Activated naive CD4-positive, alpha-beta T cell treated with anti-CD3 and anti-CD28 coated beads, Interleukin-2, amount 50 U/mL, for 24 hours (primary cell): Measurements from ENCODE around the gene SAMD3.
A peak's percentile ranks its signal among the peaks of the same experiment; 100 is the strongest.
"Not testable (repeated sequence)": the region's sequence is repeated elsewhere in the genome, so short reads cannot be mapped to it uniquely, and the experiment has no call there.

Source experiments
- H3K27ac Mint-ChIP-seq: one replicate; pipeline ENCODE4 v1.8.0; 2021; ENCODE audit warnings: mild to moderate bottlenecking, mixed read lengths
- H3K27me3 Mint-ChIP-seq: one replicate; pipeline ENCODE4 v1.8.0; 2021; ENCODE audit warnings: mixed read lengths
- H3K36me3 Mint-ChIP-seq: one replicate; pipeline ENCODE4 v1.8.0; 2021; ENCODE audit warnings: mixed read lengths
- H3K4me1 Mint-ChIP-seq: one replicate; pipeline ENCODE4 v1.8.0; 2021; ENCODE audit warnings: mixed read lengths
- H3K4me3 Mint-ChIP-seq: one replicate; pipeline ENCODE4 v1.8.0; 2021; ENCODE audit warnings: mild to moderate bottlenecking, mixed read lengths
- H3K9me3 Mint-ChIP-seq: one replicate; pipeline ENCODE4 v1.8.0; 2021; ENCODE audit warnings: mixed read lengths

The SAMD3 gene

GRCh38 chr6:130222775-130223174, at the start of gene SAMD3:
TSS of gene SAMD3 (minus strand) at chr6:130222951. CDS start at chr6:130215273, 7,678 bp downstream.
- Mint-ChIP-seq H3K4me3 (peak within 1 kb of the TSS; percentile 72), H3K36me3 (peaks cover 4% of the 10 kb centered on the region), H3K4me1 (peaks cover 57% of the 10 kb centered on the region)

GRCh38 chr6:130269969-130270635, 47.4 kb upstream of the SAMD3 start:
- Mint-ChIP-seq H3K27ac (no peak overlapping the region), H3K27me3 (no peaks in the 10 kb centered on the region), H3K4me1 (no peaks in the 10 kb centered on the region), H3K4me3 (no peak overlapping the region), H3K36me3 (peaks cover 4% of the 10 kb centered on the region), H3K9me3 (peaks cover 15% of the 10 kb centered on the region)

More at GRCh38 chr6:130222775-130223174, at the start of gene SAMD3:
- Mint-ChIP-seq H3K27me3 (no peaks in the 10 kb centered on the region), H3K9me3 (peaks cover 7% of the 10 kb centered on the region), H3K27ac (peak within 1 kb of the TSS; percentile 70)

GRCh38 chr6:130265553-130265952, 42.8 kb upstream of the SAMD3 start:
- not testable (repeated sequence) for H3K4me3 Mint-ChIP-seq, H3K27ac Mint-ChIP-seq, H3K36me3 Mint-ChIP-seq, H3K27me3 Mint-ChIP-seq, H3K9me3 Mint-ChIP-seq, H3K4me1 Mint-ChIP-seq

- Mint-ChIP-seq H3K4me3 (no peak overlapping the region), H3K9me3 (peaks cover 4% of the 10 kb centered on the region), H3K4me1 (peaks cover 29% of the 10 kb centered on the region), H3K27me3 (no peaks in the 10 kb centered on the region), H3K27ac (no peak overlapping the region), H3K36me3 (peaks cover 7% of the 10 kb centered on the region)
Measured at GRCh38 chr6:130262008-130262407, 39.3 kb upstream of the SAMD3 start.

- Mint-ChIP-seq H3K4me1 (peaks cover 29% of the 10 kb centered on the region), H3K4me3 (peak overlapping the region; percentile 53)
- H3K36me3 Mint-ChIP-seq, H3K9me3 Mint-ChIP-seq, H3K27me3 Mint-ChIP-seq, H3K27ac Mint-ChIP-seq: not testable (repeated sequence)
Measured at GRCh38 chr6:130261558-130261957, 38.8 kb upstream of the SAMD3 start.

- peaks cover 33% of the 10 kb centered on the region for H3K4me1 Mint-ChIP-seq
- not testable (repeated sequence) for H3K36me3 Mint-ChIP-seq, H3K9me3 Mint-ChIP-seq, H3K27ac Mint-ChIP-seq, H3K27me3 Mint-ChIP-seq
- peak overlapping the region; percentile 53 for H3K4me3 Mint-ChIP-seq
Measured at GRCh38 chr6:130260614-130261241, 38.0 kb upstream of the SAMD3 start.

- H3K36me3 Mint-ChIP-seq, H3K9me3 Mint-ChIP-seq, H3K27me3 Mint-ChIP-seq: not testable (repeated sequence)
- Mint-ChIP-seq H3K4me1 (peaks cover 33% of the 10 kb centered on the region), H3K27ac (peak overlapping the region; percentile 65), H3K4me3 (peak overlapping the region; percentile 76)
Measured at GRCh38 chr6:130260050-130260462, 37.3 kb upstream of the SAMD3 start.

- no peak overlapping the region for H3K27ac Mint-ChIP-seq
- peaks cover 33% of the 10 kb centered on the region for H3K4me1 Mint-ChIP-seq
- H3K27me3 Mint-ChIP-seq = no peaks in the 10 kb centered on the region
- H3K4me3 Mint-ChIP-seq = peak overlapping the region; percentile 76
- peaks cover 7% of the 10 kb centered on the region for H3K36me3 Mint-ChIP-seq
- peaks cover 8% of the 10 kb centered on the region for H3K9me3 Mint-ChIP-seq
Measured at GRCh38 chr6:130259557-130259956, 36.8 kb upstream of the SAMD3 start.

GRCh38 chr6:130259140-130259539, 36.4 kb upstream of the SAMD3 start:
- peaks cover 33% of the 10 kb centered on the region for H3K4me1 Mint-ChIP-seq
- H3K27ac Mint-ChIP-seq = no peak overlapping the region
- H3K27me3 Mint-ChIP-seq = no peaks in the 10 kb centered on the region
- H3K36me3 Mint-ChIP-seq = peaks cover 7% of the 10 kb centered on the region
- peaks cover 8% of the 10 kb centered on the region for H3K9me3 Mint-ChIP-seq
- H3K4me3 Mint-ChIP-seq = no peak overlapping the region

- no peak overlapping the region for H3K27ac Mint-ChIP-seq
- no peaks in the 10 kb centered on the region for H3K36me3 Mint-ChIP-seq
- H3K4me3 Mint-ChIP-seq = no peak overlapping the region
- H3K27me3 Mint-ChIP-seq = no peaks in the 10 kb centered on the region
- peaks cover 4% of the 10 kb centered on the region for H3K9me3 Mint-ChIP-seq
- peaks cover 4% of the 10 kb centered on the region for H3K4me1 Mint-ChIP-seq
Measured at GRCh38 chr6:130252527-130253237, 29.9 kb upstream of the SAMD3 start.

GRCh38 chr6:130245267-130245666, 22.5 kb upstream of the SAMD3 start:
- Mint-ChIP-seq H3K27me3 (no peaks in the 10 kb centered on the region), H3K4me3 (no peak overlapping the region), H3K4me1 (no peaks in the 10 kb centered on the region), H3K36me3 (no peaks in the 10 kb centered on the region), H3K9me3 (no peaks in the 10 kb centered on the region), H3K27ac (no peak overlapping the region)

GRCh38 chr6:130244728-130245127, 22.0 kb upstream of the SAMD3 start:
- no peak overlapping the region for H3K27ac Mint-ChIP-seq
- no peaks in the 10 kb centered on the region for H3K27me3 Mint-ChIP-seq
- H3K4me1 Mint-ChIP-seq = no peaks in the 10 kb centered on the region
- H3K36me3 Mint-ChIP-seq = no peaks in the 10 kb centered on the region
- no peaks in the 10 kb centered on the region for H3K9me3 Mint-ChIP-seq
- H3K4me3 Mint-ChIP-seq = no peak overlapping the region

- no peaks in the 10 kb centered on the region for H3K27me3 Mint-ChIP-seq
- H3K36me3 Mint-ChIP-seq = no peaks in the 10 kb centered on the region
- no peaks in the 10 kb centered on the region for H3K4me1 Mint-ChIP-seq
- no peaks in the 10 kb centered on the region for H3K9me3 Mint-ChIP-seq
- H3K27ac Mint-ChIP-seq = no peak overlapping the region
- no peak overlapping the region for H3K4me3 Mint-ChIP-seq
Measured at GRCh38 chr6:130240232-130240631, 17.5 kb upstream of the SAMD3 start.

- H3K4me3 Mint-ChIP-seq = no peak overlapping the region
- H3K9me3 Mint-ChIP-seq = no peaks in the 10 kb centered on the region
- H3K36me3 Mint-ChIP-seq = no peaks in the 10 kb centered on the region
- no peak overlapping the region for H3K27ac Mint-ChIP-seq
- H3K27me3 Mint-ChIP-seq = no peaks in the 10 kb centered on the region
- no peaks in the 10 kb centered on the region for H3K4me1 Mint-ChIP-seq
Measured at GRCh38 chr6:130239755-130240154, 17.0 kb upstream of the SAMD3 start.

GRCh38 chr6:130233330-130233729, 10.6 kb upstream of the SAMD3 start:
- Mint-ChIP-seq H3K4me3 (no peak overlapping the region), H3K4me1 (no peaks in the 10 kb centered on the region), H3K9me3 (no peaks in the 10 kb centered on the region), H3K27ac (no peak overlapping the region), H3K27me3 (no peaks in the 10 kb centered on the region), H3K36me3 (no peaks in the 10 kb centered on the region)

- H3K36me3 Mint-ChIP-seq, H3K9me3 Mint-ChIP-seq, H3K4me1 Mint-ChIP-seq, H3K27ac Mint-ChIP-seq, H3K27me3 Mint-ChIP-seq, H3K4me3 Mint-ChIP-seq: not testable (repeated sequence)
Measured at GRCh38 chr6:130230531-130230930, 7.8 kb upstream of the SAMD3 start.
